ENCODE measurements around the gene SEBOX. TPM values are rescaled to one million over a fixed set of nuclear protein-coding genes. Genes with fewer than 3 reads are reported as not detected.

The SEBOX gene
- total and polyA plus RNA-seq, 4 donors: not detected

DNA sequence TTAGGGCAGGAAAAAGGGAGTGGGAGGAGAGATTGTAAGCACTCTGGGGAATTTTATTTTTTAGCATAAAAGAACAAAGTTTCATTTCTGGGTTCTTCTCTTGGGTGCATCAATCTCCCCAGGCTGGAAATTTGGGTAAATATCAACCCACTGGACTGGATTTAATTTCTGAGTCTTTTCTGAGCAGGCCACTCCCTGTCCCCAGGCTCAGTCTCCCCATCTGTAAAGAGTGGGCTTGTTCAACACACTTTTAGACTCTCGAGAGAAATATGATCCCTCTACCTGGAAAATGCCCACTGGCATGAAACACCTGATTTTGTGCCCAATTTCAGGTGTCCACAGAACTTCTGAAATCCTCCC lies 5.7 kb upstream of the SEBOX start:
- no peak overlapping the region for H3K4me3 ChIP-seq
- H3K4me1 ChIP-seq (ENCODE audit: control insufficient read depth in 5 of 5, insufficient read depth in 5 of 5, low read length in 5 of 5): peaks cover 0 to 21% (median 10%) of the 10 kb centered on the region in 5 donors
- DNase-seq: no peak
- 69 to 82% methylated on average over 1 of the region's 1 CpG for WGBS, 2 donors
- TF ChIP-seq, protein P1, sequence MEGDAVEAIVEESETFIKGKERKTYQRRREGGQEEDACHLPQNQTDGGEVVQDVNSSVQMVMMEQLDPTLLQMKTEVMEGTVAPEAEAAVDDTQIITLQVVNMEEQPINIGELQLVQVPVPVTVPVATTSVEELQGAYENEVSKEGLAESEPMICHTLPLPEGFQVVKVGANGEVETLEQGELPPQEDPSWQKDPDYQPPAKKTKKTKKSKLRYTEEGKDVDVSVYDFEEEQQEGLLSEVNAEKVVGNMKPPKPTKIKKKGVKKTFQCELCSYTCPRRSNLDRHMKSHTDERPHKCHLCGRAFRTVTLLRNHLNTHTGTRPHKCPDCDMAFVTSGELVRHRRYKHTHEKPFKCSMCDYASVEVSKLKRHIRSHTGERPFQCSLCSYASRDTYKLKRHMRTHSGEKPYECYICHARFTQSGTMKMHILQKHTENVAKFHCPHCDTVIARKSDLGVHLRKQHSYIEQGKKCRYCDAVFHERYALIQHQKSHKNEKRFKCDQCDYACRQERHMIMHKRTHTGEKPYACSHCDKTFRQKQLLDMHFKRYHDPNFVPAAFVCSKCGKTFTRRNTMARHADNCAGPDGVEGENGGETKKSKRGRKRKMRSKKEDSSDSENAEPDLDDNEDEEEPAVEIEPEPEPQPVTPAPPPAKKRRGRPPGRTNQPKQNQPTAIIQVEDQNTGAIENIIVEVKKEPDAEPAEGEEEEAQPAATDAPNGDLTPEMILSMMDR (IDR thresholded peaks at IDR 0.05; ENCODE audit: control extremely low read depth, extremely low read depth): no peak
- peak overlapping the region in 1 of 2 donors; percentile 61 for H3K27ac ChIP-seq (ENCODE audit: low read depth in 1 of 2, low read length in 1 of 2)
- no peak for ATAC-seq (ENCODE audit: insufficient read depth, low FRiP score)
- no peaks in the 10 kb centered on the region for H3K9me3 ChIP-seq (ENCODE audit: control insufficient read depth in 4 of 4, insufficient read depth in 3 of 4, low read length in 3 of 4)
- H3K36me3 ChIP-seq (ENCODE audit: control insufficient read depth in 4 of 4, insufficient read depth in 4 of 4, low read length in 4 of 4): no peaks in the 10 kb centered on the region
- peak overlapping the region in 1 of 2 donors; percentile 47 for H3K9ac ChIP-seq (ENCODE audit: insufficient read depth in 1 of 2, low read length in 2 of 2)
- no peaks in the 10 kb centered on the region for H3K27me3 ChIP-seq (ENCODE audit: control insufficient read depth in 3 of 3, insufficient read depth in 3 of 3, low read length in 2 of 3)

DNA sequence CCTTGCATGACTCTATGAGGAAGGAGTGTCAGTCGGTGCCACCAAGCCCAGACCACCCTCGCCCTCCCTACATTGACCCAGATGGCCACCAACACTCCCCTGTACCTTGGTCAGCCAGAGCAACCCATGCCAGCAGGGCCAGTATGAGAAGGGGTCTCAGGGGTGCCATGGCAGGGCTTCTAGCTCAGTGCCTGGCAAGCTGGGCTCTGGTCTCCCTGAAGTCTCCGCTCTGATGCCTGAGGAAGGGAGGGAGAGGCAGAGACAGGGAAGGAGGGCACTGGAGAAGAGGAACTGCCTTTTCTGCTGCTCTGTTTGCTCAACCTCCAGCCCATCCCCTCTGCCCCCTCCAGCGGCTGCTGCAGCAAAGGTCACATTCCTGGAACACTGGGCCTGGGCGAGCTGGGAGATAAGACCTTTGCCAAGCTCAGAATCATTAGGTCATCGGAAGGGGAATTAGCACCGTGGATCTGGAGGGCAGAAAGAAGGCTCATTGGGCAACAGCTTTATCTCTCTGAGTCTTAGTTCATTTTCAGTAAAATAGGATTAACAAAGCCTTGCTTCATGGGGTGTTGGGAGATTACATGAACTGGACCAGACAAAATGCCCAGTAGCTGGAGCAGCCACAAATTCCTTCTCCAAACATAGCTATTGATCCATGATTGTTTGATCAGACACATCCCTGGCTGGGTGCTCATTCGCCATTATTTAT lies 5.2 kb upstream of the SEBOX start, which contains the start of gene VTN:
TSS of gene VTN (minus strand) at position 273 of the 709 bp plus-strand sequence. CDS start at position 169, 104 bp downstream.
- TF ChIP-seq, protein P1 (IDR thresholded peaks at IDR 0.05; ENCODE audit: control extremely low read depth, extremely low read depth): no peak
- Histone ChIP-seq H3K27ac (ENCODE audit: low read depth in 1 of 2, low read length in 1 of 2) (peak within 1 kb of the TSS; percentile 12 to 61), H3K4me3 (peak within 1 kb of the TSS; percentile 10), H3K4me1 (ENCODE audit: control insufficient read depth in 5 of 5, insufficient read depth in 5 of 5, low read length in 5 of 5) (peaks cover 0 to 21% (median 10%) of the 10 kb centered on the region in 5 donors), H3K9me3 (ENCODE audit: control insufficient read depth in 4 of 4, insufficient read depth in 3 of 4, low read length in 3 of 4) (no peaks in the 10 kb centered on the region), H3K36me3 (ENCODE audit: control insufficient read depth in 4 of 4, insufficient read depth in 4 of 4, low read length in 4 of 4) (no peaks in the 10 kb centered on the region), H3K9ac (ENCODE audit: insufficient read depth in 1 of 2, low read length in 2 of 2) (peak within 1 kb of the TSS in 1 of 2 donors; percentile 47), H3K27me3 (ENCODE audit: control insufficient read depth in 3 of 3, insufficient read depth in 3 of 3, low read length in 2 of 3) (no peaks in the 10 kb centered on the region)
- ATAC-seq (ENCODE audit: insufficient read depth, low FRiP score) (peak; percentile 30), DNase-seq (peak; percentile 14 to 35 (median 26))
- 29 to 33% methylated on average over 8 of the region's 8 CpGs for WGBS, 2 donors

DNA sequence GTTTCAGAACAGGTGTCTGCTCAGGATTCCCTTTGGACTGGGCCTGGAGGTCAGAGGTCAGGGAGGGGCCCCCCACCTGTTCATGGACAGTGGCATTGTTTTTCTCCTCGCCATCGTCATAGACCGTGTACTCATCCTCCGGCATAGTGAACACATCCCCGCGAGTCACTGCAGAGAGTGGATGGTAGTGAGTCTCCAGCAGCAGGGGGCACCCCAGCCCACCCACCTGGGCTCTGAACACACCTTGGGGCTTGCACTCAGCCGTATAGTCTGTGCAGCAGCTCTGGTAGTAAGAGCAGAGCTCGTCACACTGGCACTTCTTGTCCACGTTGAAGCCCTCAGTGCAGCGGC lies 4.7 kb upstream of the SEBOX start:
- Histone ChIP-seq H3K27ac (ENCODE audit: low read depth in 1 of 2, low read length in 1 of 2) (peak overlapping the region in 1 of 2 donors; percentile 12), H3K9ac (ENCODE audit: insufficient read depth in 1 of 2, low read length in 2 of 2) (no peak overlapping the region), H3K27me3 (ENCODE audit: control insufficient read depth in 3 of 3, insufficient read depth in 3 of 3, low read length in 2 of 3) (no peaks in the 10 kb centered on the region), H3K4me3 (no peak overlapping the region), H3K9me3 (ENCODE audit: control insufficient read depth in 4 of 4, insufficient read depth in 3 of 4, low read length in 3 of 4) (no peaks in the 10 kb centered on the region), H3K4me1 (ENCODE audit: control insufficient read depth in 5 of 5, insufficient read depth in 5 of 5, low read length in 5 of 5) (peaks cover 0 to 21% (median 10%) of the 10 kb centered on the region in 5 donors), H3K36me3 (ENCODE audit: control insufficient read depth in 4 of 4, insufficient read depth in 4 of 4, low read length in 4 of 4) (peaks cover 0 to 5% (median 0%) of the 10 kb centered on the region in 4 donors)
- DNase-seq: no peak
- 68 to 79% methylated on average over 10 of the region's 10 CpGs for WGBS, 2 donors
- ATAC-seq (ENCODE audit: insufficient read depth, low FRiP score): no peak
- TF ChIP-seq, protein P1 (IDR thresholded peaks at IDR 0.05; ENCODE audit: control extremely low read depth, extremely low read depth): no peak

Measured in lung (tissue), 12 donors.